Upper lobe of left lung (tissue), 4 donors: ENCODE results near the gene LAMC1.

ENCODE experiments used
- CTCF ChIP-seq, 6 experiments: fragments of 450-650 bp in 4 of 6; fragments of 200-600 bp in 2 of 6; sonication (generic) in 2 of 6; IDR thresholded peaks; one replicate each; pipeline ENCODE4 v1.5.1; 2016 to 2019; ENCODE audit warnings: antibody characterized with exemption in 6 of 6
- POLR2AphosphoS5 ChIP-seq, 2 donors: sonication (generic); formaldehyde crosslinking; IDR thresholded peaks; one replicate each; pipeline ENCODE4 v1.5.1; 2017; ENCODE audit warnings: antibody characterized with exemption in 2 of 2

DNA sequence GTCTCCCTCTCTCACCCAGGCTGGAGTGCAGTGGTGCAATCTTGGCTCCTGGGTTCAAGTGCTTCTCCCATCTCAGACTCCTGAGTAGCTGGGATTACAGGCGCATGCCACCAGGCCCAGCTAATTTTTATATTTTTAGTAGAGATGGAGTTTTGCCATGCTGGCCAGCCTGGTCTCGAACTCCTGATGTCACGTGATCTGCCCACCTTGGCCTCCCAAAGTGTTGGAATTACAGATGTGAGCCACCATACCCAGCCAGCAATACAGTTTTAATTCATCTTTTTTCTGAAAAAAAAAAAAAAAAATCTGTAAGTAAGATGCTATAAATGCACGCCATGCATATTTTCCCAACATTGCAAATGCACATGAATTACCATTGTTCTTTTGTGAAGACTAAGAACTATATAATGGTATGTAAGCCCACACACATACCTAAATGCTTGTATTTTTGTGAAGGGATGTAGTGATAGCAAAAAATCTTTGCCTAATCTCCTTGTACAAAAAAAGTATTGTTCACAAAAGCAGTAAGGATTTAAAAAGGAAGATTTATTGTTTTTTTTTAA is 170.8 kb downstream of the LAMC1 start:
- TF ChIP-seq CTCF (IDR thresholded peaks at IDR 0.05) (no peak), POLR2AphosphoS5 (IDR thresholded peaks at IDR 0.05) (no peak)
